Esophagus (tissue), 2 donors: ENCODE results near the gene DONSON. TPM values are rescaled to one million over a fixed set of nuclear protein-coding genes. Genes with fewer than 3 reads are reported as not detected.
"Not testable (repeated sequence)": the region's sequence is repeated elsewhere in the genome, so short reads cannot be mapped to it uniquely, and the experiment has no call there.

Experiments
- H3K27ac ChIP-seq, 2 donors: one replicate each; pipeline ENCODE4 v1.5.1; 2013; ENCODE audit warnings: low read depth in 2 of 2, mild to moderate bottlenecking in 2 of 2, inconsistent platforms in 1 of 2, low read length in 1 of 2, moderate library complexity in 1 of 2
- H3K27me3 ChIP-seq, 2 donors: one replicate each; pipeline ENCODE4 v1.6.1; 2013; ENCODE audit warnings: low read length in 2 of 2, control low read depth in 1 of 2, mild to moderate bottlenecking in 1 of 2; ENCODE audit not compliant: insufficient read depth in 2 of 2, control insufficient read depth in 1 of 2
- H3K36me3 ChIP-seq, 2 donors: one replicate each; pipeline ENCODE4 v1.6.1; 2013; ENCODE audit warnings: low read length in 1 of 2; ENCODE audit not compliant: control insufficient read depth in 2 of 2, insufficient read depth in 2 of 2
- H3K4me1 ChIP-seq, 2 donors: one replicate each; pipeline ENCODE4 v1.6.1; 2013; ENCODE audit warnings: low read length in 1 of 2; ENCODE audit not compliant: control insufficient read depth in 2 of 2, insufficient read depth in 2 of 2
- H3K4me3 ChIP-seq, 2 donors: one replicate each; pipeline ENCODE4 v1.5.1; 2013; ENCODE audit warnings: low read length in 2 of 2, mild to moderate bottlenecking in 2 of 2, low read depth in 1 of 2, moderate library complexity in 1 of 2
- H3K9me3 ChIP-seq, 2 donors: one replicate each; pipeline ENCODE4 v1.6.1; 2013; ENCODE audit warnings: mild to moderate bottlenecking in 2 of 2, low read depth in 1 of 2, low read length in 1 of 2, moderate library complexity in 1 of 2; ENCODE audit not compliant: control insufficient read depth in 2 of 2, insufficient read depth in 1 of 2
- WGBS, 2 donors: extraction: QIAGEN DNeasy Blood & Tissue Kit; methylation state at CpG; one replicate each; pipeline ENCODE4 v1.1.7; 2013; 5-methylcytosine and 5-hydroxymethylcytosine counted together
- polyA plus RNA-seq, 2 donors: library from polyadenylated mRNA; stranded (reverse); fragments of 200-250 nt; gene quantifications; one replicate each; pipeline ENCODE4 v1.2.3, GENCODE V29; 2013
- donor health status: healthy with polysubstance abuse.
- donor health status: Bipolar disorder and iron deficiency.

DONSON gene
- polyA plus RNA-seq, 2 donors = 10.6 to 17.4 TPM

DNA sequence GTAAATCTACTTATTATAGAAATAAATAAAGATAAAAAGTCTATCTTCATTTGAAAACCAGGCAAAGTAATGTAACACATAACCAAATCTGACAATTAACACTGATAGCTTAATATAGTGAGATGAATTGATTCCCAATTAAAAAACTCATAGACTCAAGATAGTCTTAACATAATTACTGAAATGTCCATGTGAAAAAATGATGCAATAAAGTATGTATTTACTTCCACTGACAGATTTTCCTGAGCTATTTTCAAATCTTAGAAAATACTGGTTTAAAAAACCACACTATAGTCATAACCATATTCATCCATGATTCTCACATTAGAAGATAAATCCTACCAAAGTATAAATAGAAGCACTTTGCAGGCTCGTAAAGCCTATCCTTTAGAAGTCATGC is 9.6 kb upstream of the DONSON start:
- Histone ChIP-seq H3K27me3 (no peaks in the 10 kb centered on the region), H3K4me1 (no peaks in the 10 kb centered on the region), H3K4me3 (no peak overlapping the region), H3K36me3 (peaks cover 3 to 12% of the 10 kb centered on the region in 2 donors), H3K27ac (no peak overlapping the region), H3K9me3 (no peaks in the 10 kb centered on the region)
- 88 to 91% methylated on average over 1 of the region's 1 CpG for WGBS, 2 donors

DNA sequence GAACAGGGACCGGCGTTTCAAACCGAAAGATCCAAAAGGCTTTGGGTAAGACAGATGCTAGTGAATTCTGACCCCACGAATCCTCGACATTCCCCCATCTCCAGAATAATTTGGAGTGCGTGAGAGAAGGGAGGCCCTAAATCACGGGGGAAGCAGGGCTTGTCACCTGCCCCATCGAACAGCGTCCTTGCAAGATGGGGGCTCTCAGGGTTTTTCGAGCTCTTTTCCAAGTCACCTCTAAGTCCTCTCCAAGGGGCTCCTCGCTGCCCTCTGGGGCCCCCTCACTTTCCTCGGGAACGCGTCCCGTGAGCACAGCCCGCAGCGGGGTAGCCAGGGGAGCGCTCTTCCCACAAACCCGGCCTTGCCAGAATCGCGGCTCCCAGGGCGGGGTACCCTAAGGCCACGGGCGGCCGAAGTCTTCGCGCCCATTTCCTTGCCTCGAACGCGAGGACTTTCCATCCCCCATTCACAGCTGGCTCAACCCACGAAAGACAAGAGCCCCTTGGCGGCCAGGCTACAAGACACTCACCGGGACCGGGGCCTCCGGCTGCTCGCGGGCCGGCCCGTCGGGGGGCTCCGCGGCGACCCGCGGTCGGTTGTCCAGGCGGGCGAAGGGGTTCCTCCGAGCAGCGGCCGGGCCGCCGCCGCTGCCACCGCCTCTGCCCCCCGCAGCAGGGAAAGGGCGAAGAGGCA is 546 bp downstream of the DONSON start:
- 1% methylated on average over 57 of the region's 57 CpGs for WGBS, 2 donors
- Histone ChIP-seq H3K9me3 (no peaks in the 10 kb centered on the region), H3K27ac (peak overlapping the region; percentile 87 to 89), H3K36me3 (no peaks in the 10 kb centered on the region), H3K4me3 (peak overlapping the region; percentile 85 to 88), H3K27me3 (no peaks in the 10 kb centered on the region), H3K4me1 (peaks cover 0 to 6% of the 10 kb centered on the region in 2 donors)

DNA sequence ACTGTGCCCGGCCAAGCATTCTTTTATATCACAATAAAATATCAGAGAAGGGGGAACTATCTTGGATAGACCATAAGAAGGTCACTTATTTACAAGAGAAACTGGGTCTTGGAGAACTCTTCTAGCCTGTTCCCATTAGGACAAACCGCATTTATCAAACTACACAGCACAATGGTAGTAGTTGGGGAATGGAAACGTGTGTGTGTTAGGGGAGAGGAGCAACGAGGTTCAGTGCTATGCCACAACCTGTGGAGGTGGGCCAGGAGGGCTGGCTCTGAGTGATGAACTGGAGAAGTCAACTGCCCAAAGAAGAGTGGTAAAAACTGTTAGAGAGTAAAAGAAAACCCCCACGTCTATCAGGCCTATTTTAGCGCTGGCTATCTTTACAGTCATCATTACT is 1.6 kb downstream of the DONSON start:
- H3K9me3 ChIP-seq = no peaks in the 10 kb centered on the region
- 71 to 74% methylated on average over 6 of the region's 6 CpGs for WGBS, 2 donors
- H3K27me3 ChIP-seq = no peaks in the 10 kb centered on the region
- H3K4me3 ChIP-seq = no peak overlapping the region
- H3K36me3 ChIP-seq = no peaks in the 10 kb centered on the region
- no peak overlapping the region for H3K27ac ChIP-seq
- H3K4me1 ChIP-seq = peaks cover 0 to 6% of the 10 kb centered on the region in 2 donors

DNA sequence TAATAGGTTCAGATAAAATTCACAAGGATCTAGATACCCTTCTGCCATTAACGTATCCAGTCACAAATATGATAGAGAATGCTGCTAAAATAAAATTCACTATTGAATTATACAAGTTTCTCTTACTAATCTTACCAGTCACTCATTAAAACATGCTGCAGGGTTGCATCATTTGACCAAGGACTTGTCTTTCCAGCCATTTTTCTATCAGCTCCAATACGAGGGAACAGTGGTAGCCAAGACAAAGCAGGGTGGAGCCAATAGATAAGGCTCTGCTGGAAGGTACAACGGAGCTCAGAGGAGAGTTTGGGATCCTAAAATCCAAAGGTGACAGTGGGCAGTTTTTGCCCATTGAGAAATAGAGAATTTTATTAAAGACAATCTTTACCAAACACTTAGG is 4.0 kb downstream of the DONSON start:
- Histone ChIP-seq H3K4me1 (peaks cover 0 to 6% of the 10 kb centered on the region in 2 donors), H3K36me3 (no peaks in the 10 kb centered on the region), H3K4me3 (no peak overlapping the region), H3K27ac (no peak overlapping the region), H3K9me3 (no peaks in the 10 kb centered on the region), H3K27me3 (no peaks in the 10 kb centered on the region)
- WGBS, 2 donors = 78 to 84% methylated on average over 3 of the region's 3 CpGs

DNA sequence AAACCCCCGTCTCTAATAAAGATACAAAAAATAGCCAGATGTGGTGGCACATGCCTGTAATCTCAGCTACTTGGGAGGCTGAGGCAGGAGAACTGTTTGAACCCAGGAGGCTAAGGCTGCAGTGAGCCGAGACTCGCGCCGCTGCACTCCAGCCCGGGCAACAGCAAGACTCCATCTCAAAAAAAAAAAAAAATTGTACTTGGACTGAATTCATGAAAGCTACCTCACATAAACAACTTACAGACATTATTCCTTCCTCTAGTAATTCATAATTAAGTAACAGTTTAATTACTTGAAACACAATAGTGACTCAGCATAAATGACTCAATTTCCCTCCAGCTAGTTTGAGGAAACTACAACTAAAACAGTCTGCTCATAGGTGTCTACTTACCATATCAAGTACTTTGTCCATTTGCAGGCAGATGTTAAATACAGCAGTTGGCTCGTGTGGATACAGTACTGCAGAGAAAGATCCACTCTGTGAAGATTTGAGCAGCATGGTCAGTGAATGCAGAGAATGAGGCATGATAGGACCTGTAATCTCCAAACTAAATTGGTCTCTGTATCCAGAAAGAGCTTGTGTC is 9.4 kb downstream of the DONSON start:
- H3K36me3 ChIP-seq = peaks cover 2% of the 10 kb centered on the region in 2 donors
- 86 to 89% methylated on average over 7 of the region's 7 CpGs for WGBS, 2 donors
- H3K9me3 ChIP-seq = no peaks in the 10 kb centered on the region
- H3K4me3 ChIP-seq = no peak overlapping the region
- peak overlapping the region in 1 of 2 donors; percentile 44 for H3K27ac ChIP-seq
- no peaks in the 10 kb centered on the region for H3K4me1 ChIP-seq
- no peaks in the 10 kb centered on the region for H3K27me3 ChIP-seq

DNA sequence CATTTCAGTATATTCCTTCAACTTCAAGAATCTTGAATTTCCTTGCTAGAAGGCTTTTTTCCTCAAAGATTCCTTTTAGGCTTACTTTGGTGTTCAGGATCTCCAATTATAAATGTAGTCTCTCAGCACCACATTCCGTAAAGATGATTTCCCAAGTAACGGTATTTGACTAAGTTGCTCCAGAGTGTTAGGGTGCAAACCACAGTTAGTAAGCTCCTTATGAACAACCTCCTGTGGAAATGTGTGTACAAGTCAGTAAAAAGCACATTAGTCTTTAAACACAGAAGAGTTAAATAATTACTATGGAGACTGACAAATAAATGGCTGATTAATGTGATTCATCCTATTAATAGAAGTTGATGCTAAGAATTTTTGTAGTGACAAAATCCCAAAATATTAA is 10.3 kb downstream of the DONSON start:
- H3K9me3 ChIP-seq = no peaks in the 10 kb centered on the region
- peaks cover 2% of the 10 kb centered on the region in 2 donors for H3K36me3 ChIP-seq
- no peak overlapping the region for H3K27ac ChIP-seq
- no peaks in the 10 kb centered on the region for H3K4me1 ChIP-seq
- 78 to 82% methylated on average over 2 of the region's 2 CpGs for WGBS, 2 donors
- no peak overlapping the region for H3K4me3 ChIP-seq
- H3K27me3 ChIP-seq = no peaks in the 10 kb centered on the region

DNA sequence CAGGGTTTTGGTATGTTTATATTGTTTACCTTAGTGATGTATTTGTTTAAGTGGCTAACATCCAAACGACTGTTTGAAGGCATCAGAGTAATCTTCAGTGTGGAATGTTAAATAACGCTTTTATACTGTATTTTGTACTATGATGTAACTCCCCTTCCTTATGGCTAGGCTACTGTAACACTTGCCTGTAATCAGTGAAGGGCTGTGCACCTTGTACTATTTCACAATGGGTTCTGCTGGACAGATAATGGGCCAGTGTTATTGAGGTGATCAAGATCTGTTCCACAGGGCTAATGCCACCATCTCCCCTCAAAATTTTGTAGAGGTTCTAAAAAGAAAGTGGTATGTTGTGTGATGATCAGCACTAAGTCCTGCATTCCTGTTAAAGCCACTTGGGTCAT is 11.7 kb downstream of the DONSON start:
- H3K4me1 ChIP-seq, H3K27ac ChIP-seq, H3K27me3 ChIP-seq, H3K4me3 ChIP-seq, H3K9me3 ChIP-seq, H3K36me3 ChIP-seq: not testable (repeated sequence)
- 24 to 42% methylated on average over 2 of the region's 2 CpGs for WGBS, 2 donors

DNA sequence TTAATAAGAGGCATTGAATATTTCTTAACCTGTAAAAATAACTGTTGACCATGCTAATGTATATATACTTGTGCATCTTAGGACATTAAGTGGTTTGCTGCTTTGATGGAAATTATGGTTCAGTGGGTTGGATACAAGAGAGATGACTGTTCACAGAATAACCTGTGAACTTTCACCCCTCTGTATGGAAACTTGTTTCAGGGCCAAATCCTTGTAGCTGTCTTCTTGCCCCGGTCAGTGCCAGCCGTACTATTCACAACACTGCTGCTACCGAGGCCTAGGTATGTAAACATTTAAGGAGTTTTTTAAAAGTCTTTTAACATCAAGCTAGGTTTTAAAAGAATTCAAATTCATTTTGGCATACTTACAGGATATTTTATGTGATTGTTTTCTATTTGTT is 16.1 kb downstream of the DONSON start:
- Histone ChIP-seq H3K4me1 (no peaks in the 10 kb centered on the region), H3K27ac (no peak overlapping the region), H3K27me3 (no peaks in the 10 kb centered on the region), H3K9me3 (no peaks in the 10 kb centered on the region), H3K36me3 (peaks cover 11 to 13% of the 10 kb centered on the region in 2 donors), H3K4me3 (no peak overlapping the region)
- WGBS, 2 donors = 50 to 58% methylated on average over 3 of the region's 3 CpGs

DNA sequence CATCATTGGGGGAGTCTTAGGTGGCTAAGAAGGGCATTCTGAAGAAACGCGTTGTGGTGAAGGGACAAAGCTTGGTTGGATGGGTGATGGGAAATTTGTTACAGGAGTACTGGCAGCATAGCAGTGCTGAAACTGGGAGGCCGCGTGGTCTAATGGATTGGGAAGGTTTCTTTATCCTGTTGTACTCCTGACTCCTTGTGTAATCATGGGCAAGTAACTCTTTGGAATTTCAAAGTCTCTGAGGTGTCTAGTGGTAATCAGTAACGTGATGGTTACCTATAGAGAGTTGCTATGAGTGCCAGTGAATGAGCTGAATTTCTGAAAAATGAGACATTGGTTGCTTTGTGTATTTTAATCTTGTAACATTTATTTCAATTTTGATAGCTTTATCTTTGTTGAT is 18.5 kb downstream of the DONSON start:
- H3K4me3 ChIP-seq = no peak overlapping the region
- H3K4me1 ChIP-seq = no peaks in the 10 kb centered on the region
- WGBS, 2 donors = 88 to 94% methylated on average over 5 of the region's 5 CpGs
- H3K36me3 ChIP-seq = peaks cover 9 to 13% of the 10 kb centered on the region in 2 donors
- H3K9me3 ChIP-seq = no peaks in the 10 kb centered on the region
- H3K27me3 ChIP-seq = no peaks in the 10 kb centered on the region
- H3K27ac ChIP-seq = no peak overlapping the region

DNA sequence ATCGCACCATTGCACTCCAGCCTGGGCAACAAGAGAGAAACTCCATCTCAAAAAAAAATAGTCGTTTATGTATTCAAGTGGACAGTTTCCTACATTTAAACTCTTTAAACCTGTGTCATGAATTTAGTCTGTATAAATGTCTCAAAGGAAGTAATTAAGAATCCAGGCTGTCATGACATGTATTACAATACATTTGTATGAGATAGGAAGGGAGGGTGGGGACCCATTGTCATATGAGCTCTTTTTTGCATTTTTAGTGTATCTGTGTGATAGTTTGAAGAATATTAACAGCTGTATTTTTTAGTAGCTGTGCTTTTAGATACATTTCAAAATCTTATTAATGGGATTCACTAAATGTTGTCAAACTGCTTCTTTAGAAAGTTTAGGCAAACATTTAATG is 20.0 kb downstream of the DONSON start:
- 81 to 84% methylated on average over 2 of the region's 2 CpGs for WGBS, 2 donors
- no peak overlapping the region for H3K4me3 ChIP-seq
- peaks cover 9 to 11% of the 10 kb centered on the region in 2 donors for H3K36me3 ChIP-seq
- H3K27ac ChIP-seq = no peak overlapping the region
- no peaks in the 10 kb centered on the region for H3K4me1 ChIP-seq
- H3K9me3 ChIP-seq = no peaks in the 10 kb centered on the region
- no peaks in the 10 kb centered on the region for H3K27me3 ChIP-seq
